Activated naive CD4-positive, alpha-beta T cell treated with anti-CD3 and anti-CD28 coated beads, Interleukin-2, amount 50 U/mL, for 24 hours (primary cell): ENCODE data around the gene GRIK4.
"Not testable (repeated sequence)": the region's sequence is repeated elsewhere in the genome, so short reads cannot be mapped to it uniquely, and the experiment has no call there.

Experiments used
- H3K27ac Mint-ChIP-seq: one replicate; pipeline ENCODE4 v1.8.0; 2021; ENCODE audit warnings: mild to moderate bottlenecking, mixed read lengths
- H3K27me3 Mint-ChIP-seq: one replicate; pipeline ENCODE4 v1.8.0; 2021; ENCODE audit warnings: mixed read lengths
- H3K36me3 Mint-ChIP-seq: one replicate; pipeline ENCODE4 v1.8.0; 2021; ENCODE audit warnings: mixed read lengths
- H3K4me1 Mint-ChIP-seq: one replicate; pipeline ENCODE4 v1.8.0; 2021; ENCODE audit warnings: mixed read lengths
- H3K4me3 Mint-ChIP-seq: one replicate; pipeline ENCODE4 v1.8.0; 2021; ENCODE audit warnings: mild to moderate bottlenecking, mixed read lengths
- H3K9me3 Mint-ChIP-seq: one replicate; pipeline ENCODE4 v1.8.0; 2021; ENCODE audit warnings: mixed read lengths

The GRIK4 gene

DNA sequence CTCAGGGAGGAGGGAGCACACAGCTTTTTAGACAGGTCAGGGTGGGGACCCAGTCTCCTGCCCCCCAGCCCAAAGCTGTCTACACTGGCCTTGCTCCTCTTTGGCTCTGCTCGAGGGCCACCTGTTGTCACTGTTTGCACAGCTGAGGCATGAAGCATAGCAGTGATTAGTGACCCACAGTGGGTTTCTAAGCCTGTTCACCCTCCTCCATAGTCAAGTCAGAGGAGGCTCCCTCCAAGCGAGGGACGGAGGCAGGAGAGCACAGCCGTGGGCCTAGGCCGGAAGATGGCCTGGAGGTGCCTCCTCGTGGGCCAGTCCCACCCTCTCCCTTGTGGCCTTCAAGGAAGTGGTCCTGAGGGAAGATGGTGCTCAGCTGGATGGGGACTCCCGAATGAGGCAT is 241.1 kb downstream of the GRIK4 start:
- Mint-ChIP-seq H3K4me1 (no peaks in the 10 kb centered on the region), H3K27ac (no peak overlapping the region), H3K36me3 (no peaks in the 10 kb centered on the region), H3K4me3 (no peak overlapping the region), H3K9me3 (no peaks in the 10 kb centered on the region), H3K27me3 (peaks cover 6% of the 10 kb centered on the region)

DNA sequence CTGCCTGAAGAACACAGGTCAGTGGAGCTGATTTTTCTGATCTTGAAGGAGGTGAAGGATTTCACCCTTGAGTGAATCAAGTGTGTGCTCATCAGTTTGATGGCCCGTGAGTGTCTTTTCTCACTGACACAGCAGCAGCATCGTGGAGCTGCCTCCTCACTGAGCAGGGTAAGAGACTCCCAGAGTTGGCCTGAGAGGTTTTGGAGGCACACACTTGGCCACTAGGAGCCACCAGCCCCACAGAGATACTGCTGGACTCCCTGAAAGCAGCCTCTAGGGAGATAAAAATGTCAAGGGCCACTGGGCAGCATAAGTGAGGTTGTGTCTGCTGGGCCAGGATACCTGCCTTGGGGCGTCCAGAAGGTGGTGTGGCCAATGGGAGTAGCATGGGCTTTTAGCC is 245.4 kb downstream of the GRIK4 start:
- Mint-ChIP-seq H3K4me3 (no peak overlapping the region), H3K27me3 (peaks cover 2% of the 10 kb centered on the region), H3K27ac (no peak overlapping the region), H3K4me1 (no peaks in the 10 kb centered on the region), H3K36me3 (no peaks in the 10 kb centered on the region), H3K9me3 (no peaks in the 10 kb centered on the region)

DNA sequence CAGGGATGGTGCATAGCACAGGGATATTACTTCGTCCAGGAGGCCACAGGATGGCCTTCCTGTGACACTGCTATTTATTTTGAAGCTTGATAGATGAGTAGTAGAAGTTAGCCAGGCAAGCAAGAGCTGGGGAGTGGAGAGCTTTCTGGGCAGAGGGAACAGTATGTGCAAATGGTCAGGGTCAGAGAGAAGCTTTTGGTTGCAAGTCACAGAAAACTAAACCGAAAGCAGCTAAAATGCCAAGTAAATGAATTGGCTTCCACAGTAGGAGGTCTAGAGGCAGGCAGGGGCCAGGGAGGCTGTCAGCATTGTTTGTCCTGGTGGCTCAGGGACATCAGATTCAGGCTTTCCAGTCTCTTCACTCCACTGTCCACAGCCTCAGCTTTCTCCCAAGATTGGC is 247.5 kb downstream of the GRIK4 start:
- no peaks in the 10 kb centered on the region for H3K36me3 Mint-ChIP-seq
- H3K4me3 Mint-ChIP-seq, result no peak overlapping the region
- H3K4me1 Mint-ChIP-seq, result no peaks in the 10 kb centered on the region
- H3K9me3 Mint-ChIP-seq, result no peaks in the 10 kb centered on the region
- peaks cover 5% of the 10 kb centered on the region for H3K27me3 Mint-ChIP-seq
- no peak overlapping the region for H3K27ac Mint-ChIP-seq

DNA sequence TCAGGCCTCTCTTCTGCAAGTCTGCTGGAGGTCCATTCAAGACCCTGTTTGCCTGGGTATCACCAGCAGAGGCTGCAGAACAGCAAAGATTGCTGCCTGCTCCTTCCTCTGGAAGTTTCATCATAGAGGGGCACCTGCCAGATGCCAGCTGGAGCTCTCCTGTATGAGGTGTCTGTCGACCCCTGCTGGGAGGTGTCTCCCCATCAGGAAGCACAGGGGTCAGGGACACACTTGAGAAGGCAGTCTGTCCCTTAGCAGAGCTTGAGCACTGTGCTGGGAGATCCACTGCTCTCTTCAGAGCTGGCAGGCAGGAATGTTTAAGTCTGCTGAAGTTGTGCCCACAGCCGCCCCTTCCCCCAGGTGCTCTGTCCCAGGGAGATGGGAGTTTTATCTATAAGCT is 254.2 kb downstream of the GRIK4 start:
- not testable (repeated sequence) for H3K4me1 Mint-ChIP-seq, H3K27ac Mint-ChIP-seq, H3K4me3 Mint-ChIP-seq, H3K36me3 Mint-ChIP-seq
- Mint-ChIP-seq H3K27me3 (peaks cover 29% of the 10 kb centered on the region), H3K9me3 (peaks cover 13% of the 10 kb centered on the region)

DNA sequence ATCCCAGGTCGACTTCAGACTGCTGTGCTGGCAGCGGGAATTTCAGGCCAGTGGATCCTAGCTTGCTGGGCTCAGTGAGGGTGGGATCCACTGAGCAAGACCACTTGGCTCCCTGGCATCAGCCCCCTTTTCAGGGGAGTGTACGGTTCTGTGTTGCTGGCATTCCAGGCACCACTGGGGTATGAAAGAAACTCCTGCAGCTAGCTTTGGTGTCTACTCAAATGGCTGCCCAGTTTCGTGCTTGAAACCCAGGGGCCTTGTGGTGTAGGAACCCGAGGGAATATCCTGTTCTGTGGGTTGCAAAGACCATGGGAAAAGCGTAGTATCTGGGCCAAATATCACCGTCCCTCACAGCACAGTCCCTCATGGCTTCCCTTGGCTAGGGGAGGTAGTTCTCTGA is 254.8 kb downstream of the GRIK4 start:
- no peak overlapping the region for H3K4me3 Mint-ChIP-seq
- no peak overlapping the region for H3K27ac Mint-ChIP-seq
- H3K9me3 Mint-ChIP-seq, result peaks cover 13% of the 10 kb centered on the region
- H3K27me3 Mint-ChIP-seq, result peaks cover 33% of the 10 kb centered on the region
- H3K4me1 Mint-ChIP-seq, result no peaks in the 10 kb centered on the region
- H3K36me3 Mint-ChIP-seq, result peaks cover 1% of the 10 kb centered on the region

DNA sequence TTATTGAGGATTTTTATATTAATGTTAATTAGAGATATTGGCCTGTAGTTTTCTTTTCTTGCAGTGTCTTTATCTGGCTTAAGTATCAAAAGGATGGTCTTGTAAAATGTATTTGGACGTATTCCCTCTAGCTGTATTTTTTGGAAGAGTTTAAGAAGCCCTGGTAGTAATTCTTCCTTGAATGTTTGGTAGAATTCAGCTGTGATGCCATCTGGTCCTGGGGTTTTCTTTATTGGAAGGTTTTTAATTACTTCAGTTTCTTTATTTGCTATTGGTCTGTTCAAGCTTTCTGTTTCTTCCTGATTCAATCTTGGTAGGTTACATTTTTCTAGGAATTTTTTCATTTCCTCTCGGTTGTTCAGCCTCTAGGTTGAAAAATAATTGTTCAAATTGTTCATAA is 257.4 kb downstream of the GRIK4 start:
- Mint-ChIP-seq H3K27me3 (peaks cover 33% of the 10 kb centered on the region), H3K27ac (no peak overlapping the region), H3K4me1 (no peaks in the 10 kb centered on the region), H3K36me3 (peaks cover 1% of the 10 kb centered on the region), H3K9me3 (peaks cover 13% of the 10 kb centered on the region), H3K4me3 (no peak overlapping the region)

DNA sequence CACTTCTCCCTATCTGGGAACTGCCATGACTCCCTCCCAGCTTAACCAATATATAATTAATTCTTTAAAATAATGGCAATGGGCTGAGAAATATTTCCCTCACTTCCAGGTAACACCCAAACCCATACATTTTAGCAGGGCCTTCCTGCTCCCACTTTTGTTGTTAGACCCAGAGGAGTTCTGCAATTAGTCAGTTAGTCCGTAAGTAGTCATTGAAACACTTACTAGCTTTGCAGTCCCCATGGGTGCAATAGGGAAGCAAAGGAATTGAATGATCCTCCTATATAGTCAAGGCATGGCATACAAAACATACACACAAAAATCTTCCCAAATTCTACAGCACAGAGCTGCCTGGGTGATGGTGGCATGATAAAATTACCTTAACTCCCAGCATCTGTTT is 258.4 kb downstream of the GRIK4 start:
- peaks cover 13% of the 10 kb centered on the region for H3K9me3 Mint-ChIP-seq
- H3K27me3 Mint-ChIP-seq, result peaks cover 29% of the 10 kb centered on the region
- H3K4me1 Mint-ChIP-seq, result no peaks in the 10 kb centered on the region
- no peak overlapping the region for H3K27ac Mint-ChIP-seq
- H3K36me3 Mint-ChIP-seq, result no peaks in the 10 kb centered on the region
- H3K4me3 Mint-ChIP-seq, result no peak overlapping the region

DNA sequence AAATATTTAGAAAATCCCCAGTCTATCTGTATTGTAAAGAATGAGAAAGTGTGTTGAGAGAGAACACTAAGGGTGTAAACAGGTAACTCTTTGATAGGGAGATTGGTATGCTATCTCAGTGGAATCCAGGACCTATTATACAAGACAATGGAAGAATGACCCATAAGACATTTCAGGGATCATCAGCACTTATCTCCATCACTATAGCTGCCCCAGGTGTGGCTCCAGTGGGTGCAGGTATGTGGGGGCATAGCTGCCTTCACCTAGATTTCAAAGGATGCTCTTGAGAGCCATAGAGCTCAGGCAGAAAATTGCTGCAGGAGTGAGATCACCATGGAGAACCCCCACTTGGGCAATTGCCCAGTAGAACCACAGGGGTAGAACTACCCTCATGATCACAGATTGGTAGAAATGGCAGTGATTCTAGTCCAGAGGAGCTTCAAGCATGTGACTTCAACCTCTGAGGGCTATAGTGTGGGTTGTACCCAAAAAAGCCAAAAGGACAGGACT is 260.1 kb downstream of the GRIK4 start:
- Mint-ChIP-seq H3K27me3 (peaks cover 23% of the 10 kb centered on the region), H3K4me1 (no peaks in the 10 kb centered on the region), H3K9me3 (peaks cover 13% of the 10 kb centered on the region), H3K4me3 (no peak overlapping the region), H3K36me3 (no peaks in the 10 kb centered on the region), H3K27ac (no peak overlapping the region)

DNA sequence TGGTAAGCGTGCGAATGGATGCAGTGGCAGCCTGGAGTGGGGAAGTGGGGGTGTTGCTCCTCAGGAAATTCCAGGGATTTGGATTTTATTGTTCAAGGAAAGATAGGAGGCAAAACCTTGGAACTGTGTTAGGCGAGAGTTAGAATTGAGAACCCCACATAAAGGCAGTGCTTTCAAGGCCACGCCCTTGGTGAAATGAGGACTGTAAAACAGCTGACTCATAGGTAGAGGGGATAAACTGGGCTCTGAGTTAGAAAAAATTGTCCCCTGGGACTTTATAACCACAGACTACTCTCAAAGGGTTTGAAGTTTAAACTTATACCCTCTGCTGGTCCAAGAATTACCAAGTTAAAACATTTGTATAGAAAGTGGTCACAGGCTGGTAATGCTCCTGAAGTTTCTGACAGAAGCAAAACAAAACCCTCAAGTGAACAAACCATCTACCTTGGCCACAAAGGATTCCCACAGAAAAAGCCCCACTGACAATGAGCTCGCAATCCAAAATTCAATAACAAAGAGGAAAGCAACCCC is 262.0 kb downstream of the GRIK4 start:
- no peaks in the 10 kb centered on the region for H3K36me3 Mint-ChIP-seq
- no peaks in the 10 kb centered on the region for H3K9me3 Mint-ChIP-seq
- peaks cover 18% of the 10 kb centered on the region for H3K27me3 Mint-ChIP-seq
- no peak overlapping the region for H3K27ac Mint-ChIP-seq
- no peak overlapping the region for H3K4me3 Mint-ChIP-seq
- H3K4me1 Mint-ChIP-seq, result no peaks in the 10 kb centered on the region

DNA sequence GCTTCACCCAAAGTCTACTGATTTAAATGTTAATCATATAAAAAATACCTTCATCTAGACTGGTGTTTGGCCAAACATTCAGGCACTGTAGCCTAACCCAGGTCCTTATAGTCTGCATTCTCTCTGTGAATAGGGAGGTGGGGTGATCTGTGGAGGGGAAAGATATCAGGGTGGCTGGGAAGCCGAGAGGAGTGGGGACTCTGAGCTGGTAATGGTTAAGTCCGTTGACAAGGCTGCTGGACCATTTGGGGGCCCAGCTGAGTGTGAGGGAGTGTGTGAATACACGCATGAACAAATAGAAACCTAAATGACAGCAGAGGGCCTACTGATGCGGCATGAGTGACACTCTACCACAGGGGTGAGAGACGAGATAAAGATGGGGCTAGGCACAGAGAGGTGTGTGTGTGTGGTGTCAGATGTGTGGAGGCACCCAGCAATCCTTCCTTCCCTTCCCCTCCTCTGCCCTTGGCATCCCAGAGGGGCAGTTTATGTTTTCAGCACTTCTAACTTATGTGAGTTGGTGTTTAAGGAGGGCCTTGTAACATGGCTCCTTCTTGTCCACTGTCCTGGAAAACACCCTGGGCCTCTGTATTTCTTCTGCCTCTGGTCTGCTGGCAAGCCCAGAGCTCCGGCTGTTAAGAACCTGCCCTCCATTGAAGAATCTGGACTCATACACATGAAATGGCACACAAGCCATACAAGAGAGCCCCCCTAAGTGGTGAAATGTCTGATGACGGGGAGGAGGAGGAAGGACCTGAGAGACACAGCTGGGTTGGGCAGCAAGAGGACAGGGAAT is 263.2 kb downstream of the GRIK4 start:
- no peaks in the 10 kb centered on the region for H3K4me1 Mint-ChIP-seq
- H3K36me3 Mint-ChIP-seq, result no peaks in the 10 kb centered on the region
- no peak overlapping the region for H3K4me3 Mint-ChIP-seq
- peaks cover 18% of the 10 kb centered on the region for H3K27me3 Mint-ChIP-seq
- no peak overlapping the region for H3K27ac Mint-ChIP-seq
- no peaks in the 10 kb centered on the region for H3K9me3 Mint-ChIP-seq

DNA sequence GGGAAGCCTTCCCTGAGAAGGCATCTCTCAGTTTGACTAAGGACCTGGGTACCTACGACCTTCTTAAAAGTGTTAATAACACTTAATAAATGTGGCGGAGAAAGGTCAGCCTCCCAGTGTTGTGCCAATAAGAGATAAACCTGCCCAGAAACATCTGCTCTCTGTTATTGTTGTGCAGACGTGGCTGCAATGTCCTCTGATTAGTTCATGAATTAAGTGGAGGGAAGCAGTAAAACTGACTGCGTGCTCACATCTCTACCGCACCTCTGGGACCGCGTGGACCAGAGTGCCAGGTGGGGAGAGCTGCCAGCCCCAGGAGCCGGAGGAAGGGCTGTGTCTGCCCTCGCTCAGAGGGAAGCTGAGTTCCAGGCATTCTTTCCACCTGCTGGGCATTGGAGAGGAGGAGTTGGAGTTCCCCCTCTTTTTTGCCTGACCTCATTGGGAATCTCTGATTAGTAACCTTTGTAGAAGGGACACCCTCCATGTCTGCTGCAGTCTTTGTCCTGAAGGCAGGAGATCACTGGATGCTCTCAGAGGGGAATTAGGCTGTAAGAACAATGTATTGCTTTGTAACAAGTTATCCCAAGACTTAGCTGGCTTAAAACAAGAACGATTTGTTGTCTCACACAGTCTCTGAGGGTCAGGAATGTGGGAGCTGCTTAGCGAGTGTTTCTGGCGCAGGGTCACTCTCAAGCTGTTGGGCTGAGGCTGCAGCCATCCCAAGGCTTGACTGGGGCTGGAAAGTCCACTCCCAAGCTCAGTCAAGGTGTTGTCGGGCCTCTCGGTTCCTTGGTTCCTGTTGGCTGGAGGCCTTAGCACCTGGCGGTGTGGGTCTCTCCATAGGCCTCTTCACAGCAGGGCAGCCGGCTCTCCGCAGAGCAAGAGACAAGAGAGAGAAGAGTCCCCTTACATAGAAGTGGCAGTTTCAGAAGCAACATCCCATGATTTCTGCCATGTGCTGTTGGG is 264.7 kb downstream of the GRIK4 start:
- H3K36me3 Mint-ChIP-seq, result no peaks in the 10 kb centered on the region
- no peak overlapping the region for H3K27ac Mint-ChIP-seq
- no peaks in the 10 kb centered on the region for H3K9me3 Mint-ChIP-seq
- H3K4me1 Mint-ChIP-seq, result no peaks in the 10 kb centered on the region
- H3K4me3 Mint-ChIP-seq, result no peak overlapping the region
- peaks cover 11% of the 10 kb centered on the region for H3K27me3 Mint-ChIP-seq

DNA sequence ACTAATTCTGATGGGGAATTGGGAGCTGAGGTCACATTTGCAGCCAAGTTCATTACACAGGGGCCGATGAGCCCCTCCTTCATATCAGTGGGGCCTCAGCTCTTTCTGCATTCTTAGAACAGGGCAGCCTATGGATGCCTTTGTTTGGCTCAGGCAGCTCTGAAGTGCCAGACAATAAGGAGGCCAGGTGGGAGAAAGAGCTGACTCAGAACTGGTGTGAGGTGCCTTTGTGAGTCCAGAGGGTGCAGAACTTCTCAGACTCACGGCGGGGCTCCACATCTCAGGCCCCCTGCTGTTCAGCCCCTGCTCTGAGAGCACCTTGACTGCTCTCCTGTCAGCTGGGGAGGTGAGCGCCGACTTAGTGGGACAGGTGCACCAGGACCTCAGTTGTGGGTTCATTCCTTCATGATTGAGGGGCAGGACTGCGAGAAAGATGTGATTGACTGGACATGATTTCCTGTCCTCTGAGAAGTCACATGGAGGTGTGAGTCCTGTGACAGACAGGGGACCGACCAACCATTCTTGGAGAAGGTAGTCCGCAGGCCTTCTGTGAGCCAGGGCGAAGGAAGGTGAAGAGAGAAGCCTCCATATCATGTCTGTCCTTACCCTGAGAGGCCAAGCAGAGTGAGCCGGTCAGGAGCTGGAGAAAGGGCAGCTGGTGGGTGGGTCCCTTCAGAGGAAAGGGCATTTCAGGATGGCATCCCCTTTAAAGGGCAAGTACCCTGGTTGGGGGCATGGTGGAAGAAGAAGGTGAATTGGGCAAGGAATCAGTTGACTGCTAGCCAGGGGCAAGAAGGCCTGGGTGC is 267.3 kb downstream of the GRIK4 start:
- Mint-ChIP-seq H3K4me3 (no peak overlapping the region), H3K36me3 (no peaks in the 10 kb centered on the region), H3K27me3 (peaks cover 12% of the 10 kb centered on the region)

DNA sequence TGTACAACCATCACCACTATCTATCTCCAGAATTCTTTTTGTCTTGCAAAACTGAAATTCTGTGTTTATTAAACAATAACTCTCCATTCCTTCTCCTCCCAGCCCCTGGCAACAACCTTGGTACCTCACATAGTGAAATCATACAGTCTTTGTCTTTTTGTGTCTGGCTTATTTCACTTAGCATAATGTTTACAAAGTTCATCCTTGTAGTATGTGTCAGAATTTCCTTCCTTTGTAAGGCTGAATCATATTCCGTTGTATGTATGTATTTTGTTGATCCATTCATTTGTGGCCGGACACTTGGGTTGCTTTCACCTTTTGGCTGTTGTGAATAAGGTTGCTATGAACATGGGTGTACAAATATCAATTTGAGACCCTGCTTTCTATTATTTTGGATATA is 268.7 kb downstream of the GRIK4 start:
- Mint-ChIP-seq H3K9me3 (no peaks in the 10 kb centered on the region), H3K27me3 (peaks cover 14% of the 10 kb centered on the region), H3K4me3 (no peak overlapping the region), H3K36me3 (no peaks in the 10 kb centered on the region), H3K4me1 (no peaks in the 10 kb centered on the region), H3K27ac (no peak overlapping the region)

More for the DNA sequence above, 267.3 kb downstream of the GRIK4 start:
- Mint-ChIP-seq H3K4me1 (no peaks in the 10 kb centered on the region), H3K9me3 (no peaks in the 10 kb centered on the region), H3K27ac (no peak overlapping the region)

DNA sequence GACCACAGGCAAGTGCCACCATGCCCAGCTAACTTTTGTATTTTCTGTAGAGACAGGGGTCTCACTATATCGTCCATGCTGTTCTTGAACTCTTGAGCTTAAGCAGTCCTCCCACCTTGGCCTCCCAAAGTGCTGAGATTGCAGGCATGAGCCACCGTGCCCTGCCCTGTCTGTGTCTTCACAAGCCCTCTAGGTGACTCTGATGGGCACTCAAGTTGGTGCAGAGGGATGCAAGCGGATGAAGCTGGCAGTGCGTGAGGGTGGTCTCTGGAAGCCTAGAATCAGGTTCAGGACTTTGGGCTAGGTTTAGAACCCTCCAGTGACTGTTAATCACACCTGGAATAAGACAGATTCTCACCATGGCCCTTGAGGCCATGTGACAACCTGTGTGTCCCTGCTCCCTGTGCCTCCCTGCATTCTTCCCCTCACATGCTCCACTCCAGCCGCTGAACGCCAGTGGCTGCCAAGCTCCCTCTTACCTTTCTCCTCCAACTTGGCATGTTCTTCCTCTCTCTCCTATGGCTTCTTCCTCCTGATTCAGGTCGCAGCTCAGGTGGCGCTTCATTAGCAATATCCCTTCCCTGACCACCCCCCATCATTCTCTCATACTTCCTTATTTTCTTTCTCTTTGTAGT is 270.1 kb downstream of the GRIK4 start:
- no peaks in the 10 kb centered on the region for H3K36me3 Mint-ChIP-seq
- H3K4me3 Mint-ChIP-seq, result no peak overlapping the region
- H3K27ac Mint-ChIP-seq, result no peak overlapping the region
- no peaks in the 10 kb centered on the region for H3K4me1 Mint-ChIP-seq
- H3K9me3 Mint-ChIP-seq, result no peaks in the 10 kb centered on the region
- peaks cover 19% of the 10 kb centered on the region for H3K27me3 Mint-ChIP-seq
